Measurements from ENCODE around the gene STAG3. TPM values are rescaled to one million over a fixed set of nuclear protein-coding genes. Genes with fewer than 3 reads are reported as not detected.

Gene STAG3
- polyA plus RNA-seq, 1 donor from 2014 or later: 0.64 TPM

DNA sequence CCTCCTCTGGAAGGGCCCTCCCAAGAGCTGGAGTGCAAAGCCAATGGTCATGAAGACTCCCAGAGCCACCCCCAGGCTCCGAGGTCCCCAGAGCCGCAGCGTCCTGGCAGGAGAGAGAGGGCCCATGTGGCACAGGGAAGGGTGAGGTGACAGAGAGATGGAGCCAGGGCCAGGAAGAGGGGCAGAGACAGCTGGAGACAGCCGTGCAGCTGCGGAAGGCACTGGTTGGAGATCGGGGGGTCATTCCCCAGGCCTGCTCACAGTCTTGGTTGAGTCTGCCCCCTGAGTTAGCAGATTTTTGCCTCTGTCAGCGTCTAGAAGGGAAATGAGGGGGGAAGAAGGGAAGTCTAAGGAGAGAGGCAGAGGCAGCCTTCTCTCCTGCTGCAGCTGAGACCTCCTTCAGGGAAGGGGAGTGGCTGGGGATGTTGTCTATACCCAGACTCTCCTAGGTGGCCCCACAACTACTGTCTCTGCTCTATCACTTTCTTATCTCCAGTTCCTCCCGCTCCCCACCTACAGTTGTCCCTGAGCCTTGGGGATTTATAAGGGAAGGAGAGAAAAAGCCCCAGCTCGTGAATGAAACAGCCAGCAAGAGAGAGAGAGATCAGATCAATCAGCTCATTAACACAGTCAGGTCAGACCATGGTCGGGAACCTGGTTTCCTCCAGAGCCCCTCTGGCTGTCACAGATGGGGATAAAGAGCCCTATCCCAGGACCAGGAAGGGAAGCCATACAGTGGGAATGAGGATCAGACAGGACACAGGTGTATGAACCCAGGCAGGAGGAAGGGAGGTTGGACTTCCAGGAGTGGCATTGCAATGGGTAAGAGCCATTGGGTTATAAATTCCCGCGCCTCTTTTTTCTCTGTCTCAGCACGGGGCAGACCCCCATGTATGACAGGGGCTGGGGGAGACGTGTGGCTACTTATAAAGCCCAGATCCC, 10.5 kb upstream of the STAG3 start:
- no peak overlapping the region for H2AFZ ChIP-seq (ENCODE audit: low read depth, low read length)
- no peaks in the 10 kb centered on the region for H3K27me3 ChIP-seq (ENCODE audit: insufficient read depth, low read depth, low read length)
- H3K36me3 ChIP-seq (ENCODE audit: insufficient read depth, low read length): no peaks in the 10 kb centered on the region
- H3K27ac ChIP-seq (ENCODE audit: low read length): no peak overlapping the region
- H3F3A ChIP-seq (ENCODE audit: insufficient read depth, low read length, poor library complexity, severe bottlenecking): no peaks in the 10 kb centered on the region
- H3K4me3 ChIP-seq (ENCODE audit: low read length): no peak overlapping the region
- no peak overlapping the region for H3K4me2 ChIP-seq (ENCODE audit: low read length)
- no peaks in the 10 kb centered on the region for H3K9me3 ChIP-seq (ENCODE audit: low read length)
- no peaks in the 10 kb centered on the region for H3K9me2 ChIP-seq (ENCODE audit: insufficient read depth, low read length)
- no peaks in the 10 kb centered on the region for H3K79me2 ChIP-seq (replicated peaks; ENCODE audit: insufficient read depth, low read length)
- H3K9ac ChIP-seq (ENCODE audit: low read length): no peak overlapping the region
- TF ChIP-seq SMC3 (conservative IDR thresholded peaks at IDR 0.05; ENCODE audit: poor library complexity) (no peak), POLR2AphosphoS5 (IDR thresholded peaks at IDR 0.05) (no peak), MXI1 (conservative IDR thresholded peaks at IDR 0.05; ENCODE audit: poor library complexity, severe bottlenecking) (no peak), RAD21 (conservative IDR thresholded peaks at IDR 0.05) (no peak), EP300 (conservative IDR thresholded peaks at IDR 0.05; ENCODE audit: poor library complexity, severe bottlenecking) (no peak), TAF1 (IDR thresholded peaks at IDR 0.05; ENCODE audit: low read depth) (no peak), EZH2 (IDR thresholded peaks at IDR 0.05; ENCODE audit: borderline replicate concordance, insufficient read depth, low read length, poor library complexity, severe bottlenecking) (no peak)
- TF ChIP-seq, protein P1, sequence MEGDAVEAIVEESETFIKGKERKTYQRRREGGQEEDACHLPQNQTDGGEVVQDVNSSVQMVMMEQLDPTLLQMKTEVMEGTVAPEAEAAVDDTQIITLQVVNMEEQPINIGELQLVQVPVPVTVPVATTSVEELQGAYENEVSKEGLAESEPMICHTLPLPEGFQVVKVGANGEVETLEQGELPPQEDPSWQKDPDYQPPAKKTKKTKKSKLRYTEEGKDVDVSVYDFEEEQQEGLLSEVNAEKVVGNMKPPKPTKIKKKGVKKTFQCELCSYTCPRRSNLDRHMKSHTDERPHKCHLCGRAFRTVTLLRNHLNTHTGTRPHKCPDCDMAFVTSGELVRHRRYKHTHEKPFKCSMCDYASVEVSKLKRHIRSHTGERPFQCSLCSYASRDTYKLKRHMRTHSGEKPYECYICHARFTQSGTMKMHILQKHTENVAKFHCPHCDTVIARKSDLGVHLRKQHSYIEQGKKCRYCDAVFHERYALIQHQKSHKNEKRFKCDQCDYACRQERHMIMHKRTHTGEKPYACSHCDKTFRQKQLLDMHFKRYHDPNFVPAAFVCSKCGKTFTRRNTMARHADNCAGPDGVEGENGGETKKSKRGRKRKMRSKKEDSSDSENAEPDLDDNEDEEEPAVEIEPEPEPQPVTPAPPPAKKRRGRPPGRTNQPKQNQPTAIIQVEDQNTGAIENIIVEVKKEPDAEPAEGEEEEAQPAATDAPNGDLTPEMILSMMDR (IDR thresholded peaks at IDR 0.05; ENCODE audit: poor library complexity, severe bottlenecking): no peak
- TF ChIP-seq, protein P2, sequence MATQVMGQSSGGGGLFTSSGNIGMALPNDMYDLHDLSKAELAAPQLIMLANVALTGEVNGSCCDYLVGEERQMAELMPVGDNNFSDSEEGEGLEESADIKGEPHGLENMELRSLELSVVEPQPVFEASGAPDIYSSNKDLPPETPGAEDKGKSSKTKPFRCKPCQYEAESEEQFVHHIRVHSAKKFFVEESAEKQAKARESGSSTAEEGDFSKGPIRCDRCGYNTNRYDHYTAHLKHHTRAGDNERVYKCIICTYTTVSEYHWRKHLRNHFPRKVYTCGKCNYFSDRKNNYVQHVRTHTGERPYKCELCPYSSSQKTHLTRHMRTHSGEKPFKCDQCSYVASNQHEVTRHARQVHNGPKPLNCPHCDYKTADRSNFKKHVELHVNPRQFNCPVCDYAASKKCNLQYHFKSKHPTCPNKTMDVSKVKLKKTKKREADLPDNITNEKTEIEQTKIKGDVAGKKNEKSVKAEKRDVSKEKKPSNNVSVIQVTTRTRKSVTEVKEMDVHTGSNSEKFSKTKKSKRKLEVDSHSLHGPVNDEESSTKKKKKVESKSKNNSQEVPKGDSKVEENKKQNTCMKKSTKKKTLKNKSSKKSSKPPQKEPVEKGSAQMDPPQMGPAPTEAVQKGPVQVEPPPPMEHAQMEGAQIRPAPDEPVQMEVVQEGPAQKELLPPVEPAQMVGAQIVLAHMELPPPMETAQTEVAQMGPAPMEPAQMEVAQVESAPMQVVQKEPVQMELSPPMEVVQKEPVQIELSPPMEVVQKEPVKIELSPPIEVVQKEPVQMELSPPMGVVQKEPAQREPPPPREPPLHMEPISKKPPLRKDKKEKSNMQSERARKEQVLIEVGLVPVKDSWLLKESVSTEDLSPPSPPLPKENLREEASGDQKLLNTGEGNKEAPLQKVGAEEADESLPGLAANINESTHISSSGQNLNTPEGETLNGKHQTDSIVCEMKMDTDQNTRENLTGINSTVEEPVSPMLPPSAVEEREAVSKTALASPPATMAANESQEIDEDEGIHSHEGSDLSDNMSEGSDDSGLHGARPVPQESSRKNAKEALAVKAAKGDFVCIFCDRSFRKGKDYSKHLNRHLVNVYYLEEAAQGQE (IDR thresholded peaks at IDR 0.05; ENCODE audit: borderline replicate concordance): no peak
- no peaks in the 10 kb centered on the region for H4K20me1 ChIP-seq (ENCODE audit: insufficient read depth)

DNA sequence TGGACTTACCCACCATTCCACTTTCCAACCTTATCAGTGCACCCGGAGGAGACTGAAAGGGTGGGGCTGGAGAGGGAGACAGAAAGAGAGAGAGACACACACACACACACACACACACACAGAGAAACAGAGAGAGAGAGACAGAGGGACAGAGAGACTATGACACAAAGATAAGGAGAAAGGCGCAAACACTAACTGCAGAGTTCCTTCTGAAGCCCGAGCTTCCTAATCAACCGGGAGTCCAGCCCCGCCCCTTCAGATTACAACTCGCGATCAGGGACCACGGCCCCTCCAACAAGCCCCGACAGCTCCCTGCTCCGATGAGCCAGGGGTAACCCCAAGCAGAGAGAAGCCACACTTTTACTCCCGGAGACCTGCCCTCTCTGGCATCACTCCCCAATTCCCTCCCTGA, 9.8 kb upstream of the STAG3 start:
- no peaks in the 10 kb centered on the region for H3K36me3 ChIP-seq (ENCODE audit: insufficient read depth, low read length)
- H3K27me3 ChIP-seq (ENCODE audit: insufficient read depth, low read depth, low read length): no peaks in the 10 kb centered on the region
- no peak overlapping the region for H3K27ac ChIP-seq (ENCODE audit: low read length)
- no peak overlapping the region for H2AFZ ChIP-seq (ENCODE audit: low read depth, low read length)
- H3K4me3 ChIP-seq (ENCODE audit: low read length): peak overlapping the region; percentile 14
- TF ChIP-seq MXI1 (conservative IDR thresholded peaks at IDR 0.05; ENCODE audit: poor library complexity, severe bottlenecking) (no peak), SMC3 (conservative IDR thresholded peaks at IDR 0.05; ENCODE audit: poor library complexity) (no peak)
- TF ChIP-seq, protein P1 (IDR thresholded peaks at IDR 0.05; ENCODE audit: poor library complexity, severe bottlenecking): no peak
- no peaks in the 10 kb centered on the region for H3K79me2 ChIP-seq (replicated peaks; ENCODE audit: insufficient read depth, low read length)
- no peaks in the 10 kb centered on the region for H3F3A ChIP-seq (ENCODE audit: insufficient read depth, low read length, poor library complexity, severe bottlenecking)
- no peaks in the 10 kb centered on the region for H3K9me2 ChIP-seq (ENCODE audit: insufficient read depth, low read length)
- H3K4me2 ChIP-seq (ENCODE audit: low read length): no peak overlapping the region
- no peaks in the 10 kb centered on the region for H3K9me3 ChIP-seq (ENCODE audit: low read length)
- H3K9ac ChIP-seq (ENCODE audit: low read length): no peak overlapping the region
- H4K20me1 ChIP-seq (ENCODE audit: insufficient read depth): no peaks in the 10 kb centered on the region
